GM08714 (cell line): ENCODE data around the gene AUNIP.

Experiments
- H3K4me3 ChIP-seq: fragments of 200-500 bp; sonication (Bioruptor generic); 2 replicates; pipeline ENCODE4 v1.5.1; 2014; ENCODE audit warnings: mild to moderate bottlenecking, low read length, inconsistent platforms
- ZNF274 ChIP-seq: IDR thresholded peaks from 2 replicates; pipeline ENCODE4 v1.6.1; 2012; ENCODE audit warnings: mild to moderate bottlenecking, low read depth, low read length

AUNIP gene

DNA sequence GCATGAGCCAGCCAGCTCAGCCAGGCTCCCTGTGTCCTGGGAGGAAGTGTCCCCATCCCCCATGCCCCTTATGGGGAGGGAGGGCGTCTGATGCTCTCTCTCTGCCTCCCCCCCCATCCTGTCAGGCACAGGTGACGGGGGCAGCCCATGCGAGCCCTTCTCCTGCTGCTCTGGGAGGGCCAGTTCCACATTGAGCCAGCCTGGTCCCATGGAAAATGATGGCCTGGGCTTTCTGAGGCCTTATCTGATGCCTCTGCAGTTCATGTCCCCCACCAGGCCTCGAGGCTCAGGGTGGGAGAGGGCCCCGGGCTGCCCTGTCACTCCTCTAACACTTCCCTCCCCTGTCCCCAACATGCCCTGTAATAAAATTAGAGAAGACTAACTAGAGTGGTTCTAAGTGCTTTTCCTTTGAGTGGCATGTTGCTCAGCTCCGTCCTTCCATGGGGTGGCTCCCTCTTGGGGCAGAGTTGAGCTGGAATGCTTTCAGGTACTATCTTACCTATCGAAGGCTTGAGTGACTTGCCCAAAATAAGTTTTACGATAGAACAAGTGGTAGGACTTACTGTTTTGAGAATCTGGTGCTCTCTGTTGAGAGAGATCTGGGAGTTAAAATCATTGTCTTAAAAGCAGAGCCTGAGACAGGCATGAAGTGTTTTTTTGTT is 41.3 kb downstream of the AUNIP start:
- H3K4me3 ChIP-seq, result no peak overlapping the region
- TF ChIP-seq ZNF274, result no peak

DNA sequence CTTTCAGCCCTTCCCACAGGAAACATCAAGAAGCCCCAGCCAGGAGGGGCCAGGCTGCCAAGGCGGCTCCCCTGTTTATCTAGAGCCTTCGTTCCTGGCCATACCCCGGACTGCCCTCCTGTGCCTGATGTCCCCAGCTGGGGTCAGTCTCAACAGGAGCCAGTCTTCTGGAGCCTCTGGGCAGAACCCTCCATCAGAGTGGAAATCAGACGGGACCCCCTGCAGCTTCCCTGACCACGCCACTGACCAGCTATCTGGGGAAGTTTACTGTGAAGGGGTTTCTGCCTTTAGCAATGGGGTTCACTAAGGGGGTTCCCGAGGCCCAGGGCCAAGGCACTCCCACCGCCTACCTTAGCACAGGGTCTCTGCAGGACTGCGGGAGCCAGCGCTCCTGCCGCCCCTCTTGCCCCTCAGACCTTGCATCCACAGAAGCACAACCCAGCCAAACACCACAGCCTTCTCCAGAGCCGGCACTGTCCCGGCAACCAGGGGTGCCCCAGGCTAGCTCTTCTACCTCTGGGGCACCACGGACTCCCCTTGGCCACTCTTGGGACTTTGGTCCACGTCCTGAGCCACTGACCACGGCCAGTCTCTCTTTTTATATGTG is 43.0 kb downstream of the AUNIP start:
- H3K4me3 ChIP-seq, result no peak overlapping the region
- no peak for TF ChIP-seq ZNF274

DNA sequence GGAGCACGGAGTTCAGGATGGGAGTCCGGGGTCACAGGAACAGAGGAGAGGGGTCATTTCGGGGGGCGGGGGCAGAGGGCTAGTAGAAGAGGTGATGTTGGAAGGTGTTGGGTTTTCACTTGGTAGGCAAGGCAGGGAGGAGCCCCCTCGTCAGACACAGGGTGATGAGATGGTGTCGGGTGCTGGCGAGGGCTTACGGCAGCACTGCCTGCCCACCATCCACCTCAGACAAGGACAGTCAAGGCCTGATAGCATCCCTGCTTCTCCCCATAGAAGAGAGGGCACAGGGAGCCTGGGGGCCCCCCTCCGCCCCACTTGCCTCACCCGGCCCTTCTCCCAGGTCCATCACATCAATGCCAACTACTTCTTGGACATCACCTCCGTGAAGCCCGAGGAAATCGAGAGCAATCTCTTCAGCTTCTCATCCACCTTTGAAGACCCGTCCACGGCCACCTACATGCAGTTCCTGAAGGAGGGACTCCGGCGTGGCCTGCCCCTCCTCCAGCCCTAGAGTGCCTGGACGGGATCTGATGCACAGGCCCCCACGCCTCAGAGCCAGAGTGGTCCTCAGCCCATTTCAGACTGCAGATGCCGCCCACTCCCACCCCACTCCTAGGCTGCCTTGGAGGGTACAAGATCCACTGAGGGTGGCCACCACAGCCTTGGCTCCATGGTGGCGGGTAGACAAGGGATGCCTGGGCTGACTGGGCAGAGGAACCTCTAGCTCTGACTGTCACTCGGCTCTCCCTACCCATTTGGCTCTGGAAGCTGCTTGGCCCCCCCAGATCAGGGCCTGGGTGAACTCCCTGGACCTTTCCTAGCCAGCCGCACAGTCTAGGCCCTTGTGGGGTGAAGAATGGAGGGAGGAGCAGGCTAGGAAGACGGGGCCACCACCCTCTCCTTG is 43.8 kb downstream of the AUNIP start:
- no peak overlapping the region for H3K4me3 ChIP-seq
- TF ChIP-seq ZNF274, result no peak

DNA sequence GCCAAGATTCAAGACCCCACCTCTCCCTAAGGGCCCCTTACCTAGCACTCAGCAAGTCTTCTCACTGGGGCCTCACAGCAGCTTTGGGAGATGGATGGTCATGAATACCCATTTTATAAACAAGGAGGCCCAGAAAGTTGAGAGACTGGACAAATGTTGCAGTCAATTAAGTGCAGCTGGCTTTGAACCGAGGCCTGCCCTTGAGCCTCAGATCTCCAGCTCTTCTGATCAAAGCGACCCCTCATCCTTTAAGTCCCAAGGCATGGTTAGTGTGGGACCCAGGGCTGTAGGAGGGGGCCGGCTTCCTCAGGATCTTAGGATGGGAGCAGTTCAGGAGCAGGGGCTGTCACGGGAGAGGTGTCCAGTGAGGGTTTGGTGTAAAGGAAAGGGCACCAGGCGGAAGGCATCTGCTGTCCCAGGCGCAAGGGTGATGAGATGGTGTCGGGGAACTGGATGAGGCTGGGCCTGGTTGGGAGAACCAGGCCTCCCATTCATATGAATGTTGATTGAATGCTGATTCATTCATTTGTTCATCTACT is 44.6 kb downstream of the AUNIP start:
- no peak for TF ChIP-seq ZNF274
- no peak overlapping the region for H3K4me3 ChIP-seq

DNA sequence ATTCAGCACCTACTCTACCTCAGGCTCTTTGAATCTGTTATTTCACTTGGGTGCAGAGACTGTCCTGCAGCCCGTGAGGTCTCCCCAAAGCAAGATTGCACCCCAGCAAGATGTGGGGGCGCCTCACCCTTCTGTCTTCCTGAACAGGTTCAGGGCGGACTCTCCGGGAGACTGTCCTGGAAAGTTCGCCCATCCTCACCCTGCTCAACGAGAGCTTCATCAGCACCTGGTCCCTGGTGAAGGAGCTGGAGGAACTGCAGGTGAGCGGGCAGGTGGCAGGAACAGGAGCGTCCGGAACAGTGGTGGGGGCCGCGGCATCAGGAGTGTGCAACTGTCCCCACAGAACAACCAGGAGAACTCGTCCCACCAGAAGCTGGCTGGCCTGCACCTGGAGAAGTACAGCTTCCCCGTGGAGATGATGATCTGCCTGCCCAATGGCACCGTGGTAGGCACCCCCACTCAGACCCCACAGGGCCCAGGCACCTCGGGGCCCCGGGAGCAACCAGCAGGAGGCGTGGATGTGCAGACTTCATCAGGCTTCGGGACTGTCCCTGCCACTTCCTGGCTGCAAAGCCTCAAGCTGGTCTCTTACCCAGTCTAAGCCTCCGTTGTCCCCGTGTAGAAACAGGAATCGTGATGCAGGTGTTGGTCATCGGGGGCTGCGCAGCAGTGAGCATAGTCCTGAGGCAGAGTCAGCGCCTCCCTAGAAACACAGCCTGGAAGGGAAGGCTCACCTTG is 45.4 kb downstream of the AUNIP start:
- no peak overlapping the region for H3K4me3 ChIP-seq
- no peak for TF ChIP-seq ZNF274

DNA sequence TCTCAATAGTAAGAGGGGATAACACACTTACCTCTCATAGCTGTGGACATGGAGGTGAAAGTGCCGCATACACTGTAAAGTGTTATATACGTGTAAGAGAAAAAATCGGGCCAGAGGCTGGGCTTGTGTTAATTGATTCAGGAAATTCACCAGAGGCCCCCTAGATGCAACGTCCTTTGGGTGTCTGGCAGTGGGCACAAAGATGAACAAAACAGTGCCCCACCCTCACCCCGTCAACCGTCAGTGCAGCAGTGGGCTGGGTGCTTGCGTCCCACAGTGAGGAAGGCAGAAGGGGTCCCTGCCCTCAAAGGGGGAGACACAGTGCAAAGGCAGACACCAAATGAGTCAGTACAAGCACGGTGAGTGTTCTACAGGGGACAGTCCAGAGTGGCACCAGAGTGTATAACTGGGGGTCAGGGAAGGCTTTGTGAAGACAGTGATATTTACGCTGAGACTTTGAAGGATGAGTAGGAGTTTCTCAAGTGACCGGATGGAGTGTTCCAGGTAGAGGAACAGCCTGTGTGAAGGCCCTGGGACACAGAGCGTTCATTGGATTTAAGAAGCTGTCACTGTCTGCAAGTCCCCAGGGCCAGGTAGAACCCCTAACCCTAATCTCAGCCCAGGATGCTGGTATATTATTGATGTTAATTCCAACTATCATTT is 46.1 kb downstream of the AUNIP start:
- TF ChIP-seq ZNF274, result no peak
- no peak overlapping the region for H3K4me3 ChIP-seq

DNA sequence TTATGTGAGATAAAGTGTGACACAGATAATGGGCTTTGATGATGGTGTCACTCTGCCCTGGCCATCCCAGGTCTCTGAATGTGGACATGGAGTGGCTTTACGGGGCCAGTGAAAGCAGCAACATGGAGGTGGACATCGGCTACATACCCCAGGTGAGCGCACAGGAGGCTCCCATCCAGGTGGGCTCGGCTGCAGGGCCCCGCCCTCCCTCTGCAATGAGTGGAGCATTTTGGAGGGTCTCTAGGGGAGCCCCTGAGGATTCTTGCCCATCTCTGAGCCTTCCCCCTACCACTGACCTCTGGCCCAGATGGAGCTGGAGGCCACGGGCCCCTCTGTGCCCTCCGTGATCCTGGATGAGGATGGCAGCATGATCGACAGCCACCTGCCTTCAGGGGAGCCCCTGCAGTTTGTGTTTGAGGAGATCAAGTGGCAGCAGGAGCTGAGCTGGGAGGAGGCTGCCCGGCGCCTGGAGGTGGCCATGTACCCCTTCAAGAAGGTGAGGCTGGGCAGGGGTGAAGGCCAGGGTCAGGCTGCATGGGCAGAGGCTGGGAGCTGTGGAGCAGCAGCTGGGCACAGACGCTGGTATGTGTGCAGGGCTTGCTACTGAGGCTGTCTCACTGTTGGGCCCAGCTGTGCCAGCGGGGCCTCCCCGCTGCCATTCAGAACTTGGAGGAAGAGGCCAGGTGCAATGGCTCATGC is 47.7 kb downstream of the AUNIP start:
- TF ChIP-seq ZNF274, result no peak
- no peak overlapping the region for H3K4me3 ChIP-seq

DNA sequence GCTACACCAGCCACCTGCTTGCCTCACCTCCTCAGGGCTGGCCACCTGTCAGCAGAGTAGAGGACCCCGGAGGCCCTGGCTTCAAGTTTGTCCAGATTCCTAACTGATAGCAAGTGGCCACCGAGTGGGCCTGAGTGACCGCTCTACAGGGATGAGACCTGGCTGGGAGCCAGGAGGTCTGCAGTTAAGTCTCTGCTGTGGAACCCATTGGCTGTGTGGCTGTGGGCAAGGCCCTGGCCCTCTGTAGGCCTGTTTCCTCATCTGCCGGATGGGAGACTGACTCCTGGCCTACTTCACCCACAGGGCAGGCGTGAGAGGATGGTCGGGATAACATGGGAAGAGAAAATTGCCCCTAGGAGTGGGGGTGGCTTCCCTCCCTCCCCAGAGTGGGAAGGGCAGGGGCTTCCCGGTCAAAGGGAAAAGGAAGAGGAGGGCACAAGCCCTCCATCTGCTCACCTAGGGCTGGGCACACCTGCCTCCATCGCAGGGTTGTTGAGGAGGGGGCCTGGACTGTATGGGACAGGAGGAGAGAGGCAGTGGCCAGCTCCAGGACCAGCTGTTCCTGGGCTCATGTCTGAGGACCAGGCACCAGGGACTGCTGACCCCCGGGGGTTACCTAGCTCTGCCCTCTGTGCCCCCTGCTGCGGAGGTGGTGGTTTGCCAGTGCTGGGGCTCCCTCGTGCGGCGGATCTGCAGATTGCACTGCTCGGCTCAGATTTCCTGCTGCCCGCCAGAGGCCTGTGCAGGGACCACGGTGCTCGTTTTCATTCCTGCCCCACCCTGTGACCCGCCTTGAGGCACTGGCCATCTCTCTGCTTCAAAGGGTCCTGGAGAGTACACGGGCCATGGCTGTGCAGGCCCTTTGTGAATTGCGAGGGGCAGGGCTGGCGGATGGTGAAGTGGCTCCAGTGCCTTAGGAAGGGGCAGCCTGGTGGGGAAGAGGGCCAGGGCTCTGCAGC is 48.6 kb downstream of the AUNIP start:
- TF ChIP-seq ZNF274, result no peak
- no peak overlapping the region for H3K4me3 ChIP-seq

DNA sequence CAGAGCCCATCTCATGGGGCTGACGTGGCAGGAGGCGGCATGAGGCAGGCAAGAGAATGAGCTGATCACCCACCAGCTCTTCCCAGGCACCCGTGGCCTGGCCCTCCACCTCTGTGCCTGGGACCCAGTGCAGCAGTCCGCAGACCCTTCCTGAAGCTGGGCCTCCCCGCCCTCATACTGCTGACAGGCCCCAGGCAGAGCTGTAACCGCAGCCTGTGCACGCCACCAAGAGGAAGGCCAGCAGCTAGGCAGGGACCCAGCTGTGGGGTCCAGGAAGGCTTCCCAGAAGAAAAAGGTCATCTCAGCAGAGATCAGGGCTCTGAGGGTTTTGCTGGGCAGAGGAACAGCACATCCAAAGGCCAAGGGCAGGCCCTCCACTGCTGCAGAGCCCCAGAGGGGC is 49.3 kb downstream of the AUNIP start:
- TF ChIP-seq ZNF274, result no peak
- no peak overlapping the region for H3K4me3 ChIP-seq

DNA sequence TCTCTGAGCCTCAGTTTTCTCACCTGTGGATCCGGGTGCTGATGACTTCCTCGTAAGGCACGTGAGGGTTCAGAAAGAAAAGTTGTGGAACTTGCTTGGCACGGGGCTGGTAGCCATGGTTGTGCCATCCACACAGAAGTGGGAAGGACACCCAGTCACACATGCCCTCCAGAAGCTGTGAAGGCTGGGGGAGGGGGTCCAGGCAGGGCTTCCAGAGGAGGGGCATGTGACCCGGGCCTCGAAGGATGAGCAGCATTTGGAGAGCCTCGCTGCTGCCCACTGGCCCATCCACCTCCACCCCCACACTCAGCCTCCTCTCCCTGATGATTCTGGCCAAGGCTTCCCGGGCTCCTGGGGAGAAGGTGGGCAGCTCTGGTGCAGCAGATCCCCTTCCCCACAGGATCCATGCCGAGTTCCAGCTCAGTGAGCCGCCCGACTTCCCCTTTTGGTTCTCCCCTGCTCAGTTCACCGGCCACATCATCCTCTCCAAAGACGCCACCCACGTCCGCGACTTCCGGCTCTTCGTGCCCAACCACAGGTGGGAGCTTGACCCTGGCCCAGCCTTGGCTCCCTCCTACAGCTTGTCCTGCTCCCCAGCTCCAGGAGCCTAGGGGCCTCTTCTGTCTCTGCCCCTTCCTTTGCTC is 49.9 kb downstream of the AUNIP start:
- no peak overlapping the region for H3K4me3 ChIP-seq
- no peak for TF ChIP-seq ZNF274

DNA sequence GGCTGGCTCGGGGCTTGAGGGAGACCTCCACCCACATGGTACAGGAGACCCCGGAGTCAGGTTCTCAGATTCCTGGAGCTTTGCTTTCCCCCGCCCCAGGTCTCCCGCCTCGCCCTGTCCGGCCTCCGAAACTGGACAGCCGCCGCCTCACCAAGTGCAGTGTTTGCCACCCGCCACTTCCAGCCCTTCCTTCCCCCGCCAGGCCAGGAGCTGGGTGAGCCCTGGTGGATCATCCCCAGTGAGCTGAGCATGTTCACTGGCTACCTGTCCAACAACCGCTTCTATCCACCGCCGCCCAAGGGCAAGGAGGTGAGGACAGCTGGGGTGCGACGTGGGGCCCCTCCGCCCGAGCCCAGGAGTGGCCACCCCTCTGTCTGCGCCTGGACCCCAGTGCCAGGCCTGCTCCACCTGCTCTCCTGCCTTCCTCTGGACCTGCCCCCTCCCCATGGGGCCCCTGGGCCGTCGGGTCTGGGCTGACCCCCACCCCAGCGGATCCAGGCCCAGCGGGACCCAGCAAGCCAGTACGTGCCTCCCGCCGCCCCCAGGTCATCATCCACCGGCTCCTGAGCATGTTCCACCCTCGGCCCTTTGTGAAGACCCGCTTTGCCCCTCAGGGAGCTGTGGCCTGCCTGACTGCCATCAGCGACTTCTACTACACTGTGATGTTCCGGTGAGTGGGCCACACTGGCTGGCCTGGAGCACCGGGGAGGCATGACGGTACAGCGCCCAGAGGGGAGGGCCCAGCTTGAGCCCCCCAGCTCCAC is 50.6 kb downstream of the AUNIP start:
- no peak overlapping the region for H3K4me3 ChIP-seq
- no peak for TF ChIP-seq ZNF274
